Middle frontal gyrus (tissue), 1 donor: ENCODE results near the gene ANKFY1.

ENCODE experiments used
- DNase-seq: peaks from one replicate; pipeline ENCODE4 v3.0.0-alpha.2; 2015; ENCODE audit warnings: low spot score; ENCODE audit errors: extremely low spot score

The ANKFY1 gene, protein sequence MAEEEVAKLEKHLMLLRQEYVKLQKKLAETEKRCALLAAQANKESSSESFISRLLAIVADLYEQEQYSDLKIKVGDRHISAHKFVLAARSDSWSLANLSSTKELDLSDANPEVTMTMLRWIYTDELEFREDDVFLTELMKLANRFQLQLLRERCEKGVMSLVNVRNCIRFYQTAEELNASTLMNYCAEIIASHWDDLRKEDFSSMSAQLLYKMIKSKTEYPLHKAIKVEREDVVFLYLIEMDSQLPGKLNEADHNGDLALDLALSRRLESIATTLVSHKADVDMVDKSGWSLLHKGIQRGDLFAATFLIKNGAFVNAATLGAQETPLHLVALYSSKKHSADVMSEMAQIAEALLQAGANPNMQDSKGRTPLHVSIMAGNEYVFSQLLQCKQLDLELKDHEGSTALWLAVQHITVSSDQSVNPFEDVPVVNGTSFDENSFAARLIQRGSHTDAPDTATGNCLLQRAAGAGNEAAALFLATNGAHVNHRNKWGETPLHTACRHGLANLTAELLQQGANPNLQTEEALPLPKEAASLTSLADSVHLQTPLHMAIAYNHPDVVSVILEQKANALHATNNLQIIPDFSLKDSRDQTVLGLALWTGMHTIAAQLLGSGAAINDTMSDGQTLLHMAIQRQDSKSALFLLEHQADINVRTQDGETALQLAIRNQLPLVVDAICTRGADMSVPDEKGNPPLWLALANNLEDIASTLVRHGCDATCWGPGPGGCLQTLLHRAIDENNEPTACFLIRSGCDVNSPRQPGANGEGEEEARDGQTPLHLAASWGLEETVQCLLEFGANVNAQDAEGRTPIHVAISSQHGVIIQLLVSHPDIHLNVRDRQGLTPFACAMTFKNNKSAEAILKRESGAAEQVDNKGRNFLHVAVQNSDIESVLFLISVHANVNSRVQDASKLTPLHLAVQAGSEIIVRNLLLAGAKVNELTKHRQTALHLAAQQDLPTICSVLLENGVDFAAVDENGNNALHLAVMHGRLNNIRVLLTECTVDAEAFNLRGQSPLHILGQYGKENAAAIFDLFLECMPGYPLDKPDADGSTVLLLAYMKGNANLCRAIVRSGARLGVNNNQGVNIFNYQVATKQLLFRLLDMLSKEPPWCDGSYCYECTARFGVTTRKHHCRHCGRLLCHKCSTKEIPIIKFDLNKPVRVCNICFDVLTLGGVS

DNA sequence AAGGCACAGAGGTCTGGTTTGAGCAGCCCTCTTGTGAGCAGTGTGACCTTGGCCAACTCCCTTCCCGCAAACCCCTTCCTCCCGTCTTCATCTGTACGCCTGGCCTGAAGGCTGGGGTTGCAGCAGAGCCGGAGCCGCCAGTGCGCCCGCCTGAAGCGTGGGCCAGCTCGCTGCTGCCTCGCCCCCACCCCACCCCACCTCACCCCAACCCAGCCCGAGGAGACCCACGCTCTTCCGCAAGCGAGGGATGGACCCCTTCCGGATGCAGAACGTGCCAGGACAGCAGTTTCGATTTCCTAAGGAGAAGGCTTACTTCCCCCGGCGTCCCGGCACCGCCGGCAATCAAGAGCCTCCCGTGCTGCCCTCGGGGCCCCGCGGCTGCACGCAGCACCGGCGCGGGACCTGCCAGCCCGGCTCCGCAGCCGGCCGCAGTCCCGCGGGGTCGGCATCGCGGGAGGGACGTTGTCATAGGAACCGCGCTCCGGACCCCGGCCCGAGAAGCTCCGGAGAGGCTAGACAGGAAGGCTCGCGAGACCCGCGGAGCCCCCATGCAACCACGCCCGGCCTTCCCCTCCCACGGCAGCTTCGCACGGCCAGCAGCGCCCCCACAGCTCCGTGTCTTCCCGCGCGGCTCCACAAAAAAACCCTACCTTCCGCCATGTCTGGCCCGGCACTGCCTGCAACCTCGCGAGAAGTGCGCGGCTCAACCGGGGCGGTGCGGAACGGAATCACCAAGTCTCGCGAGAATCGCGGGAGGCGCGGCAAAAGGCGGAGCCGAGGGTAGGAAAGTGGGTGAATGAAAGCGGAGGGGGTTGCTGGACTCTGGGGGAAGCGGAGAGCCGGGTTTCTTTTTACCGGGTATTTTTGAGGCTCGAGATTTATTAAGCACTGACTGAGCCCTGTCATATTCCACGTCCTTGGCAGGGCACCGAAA, at the start of gene ANKFY1:
ANKFY1 (minus strand) TSS at position 698 of the 934 bp plus-strand sequence; CDS start at position 660, 38 bp downstream.
- DNase-seq: peak; percentile 93

- DNase-seq: no peak
These were observed 46.7 kb upstream of the ANKFY1 start for GRCh38 chr17:4310354-4311060.

- DNase-seq: no peak
These were observed 46.1 kb upstream of the ANKFY1 start for GRCh38 chr17:4309897-4310296.

DNA sequence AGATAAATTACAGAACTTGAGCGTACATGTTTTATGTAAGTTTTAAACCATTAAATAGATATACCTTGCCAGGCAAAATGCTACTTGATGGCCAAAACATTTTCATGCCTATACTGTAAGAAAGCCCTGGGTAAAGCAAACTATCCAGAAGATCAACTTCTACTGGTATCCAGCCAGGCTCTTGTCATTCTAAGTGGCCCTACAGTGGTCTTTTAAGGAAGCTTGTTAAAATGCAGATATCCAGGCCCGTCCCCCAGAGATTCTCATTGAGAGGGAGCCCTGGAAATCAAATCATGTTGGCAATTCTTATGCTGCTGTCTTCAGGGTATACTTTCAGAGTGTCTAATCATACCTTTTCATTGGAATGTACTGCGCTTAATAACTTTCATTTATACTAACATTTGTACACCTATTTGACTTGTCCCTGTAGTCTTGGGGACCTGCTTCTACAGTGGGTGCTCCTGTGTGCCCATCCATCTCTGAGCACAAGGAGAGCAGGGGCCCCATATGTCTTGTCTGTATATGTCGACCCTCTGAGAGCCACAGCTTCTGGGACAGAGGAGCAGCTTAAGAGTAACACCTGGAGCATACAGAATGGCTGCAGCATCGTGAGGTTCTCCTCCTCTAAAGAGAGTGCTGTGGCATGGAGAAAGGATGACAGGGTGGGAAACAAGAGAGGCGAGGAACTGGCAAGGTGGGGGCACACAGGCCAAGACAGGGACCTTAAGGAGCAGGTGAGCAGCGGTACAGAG, 43.6 kb upstream of the ANKFY1 start:
- DNase-seq: no peak

- no peak for DNase-seq
These were observed 41.4 kb upstream of the ANKFY1 start for GRCh38 chr17:4305224-4305623.

DNA sequence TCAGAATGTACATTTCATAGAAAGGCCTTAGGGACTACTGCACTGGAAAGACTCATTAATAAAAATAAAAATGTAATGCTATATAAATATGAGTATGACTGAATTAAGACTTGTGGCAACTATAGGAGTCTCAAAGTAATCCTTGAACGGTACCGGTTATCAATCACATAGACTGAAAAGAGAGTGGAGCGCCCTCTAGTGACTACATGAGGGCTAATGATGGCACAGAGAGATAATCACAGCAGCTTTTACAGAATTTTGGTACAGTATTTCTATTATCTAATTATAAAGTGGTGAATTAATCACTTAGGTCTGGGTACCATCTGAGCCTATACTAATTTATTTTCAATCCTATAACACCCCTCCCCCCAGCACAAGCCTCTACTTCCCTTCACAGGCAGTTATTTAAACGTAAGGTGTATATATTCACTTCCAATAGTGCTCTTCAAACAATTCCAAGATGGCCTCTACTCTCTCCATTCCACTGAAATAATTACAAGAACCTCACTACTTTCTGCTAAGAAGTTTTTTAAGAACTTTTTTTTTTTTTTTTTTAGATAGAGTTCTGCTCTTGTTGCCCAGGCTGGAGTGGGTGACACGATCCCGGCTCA, 40.7 kb upstream of the ANKFY1 start:
- no peak for DNase-seq

GRCh38 chr17:4301066-4301465, 37.3 kb upstream of the ANKFY1 start:
- DNase-seq: peak; percentile 55

- no peak for DNase-seq
These were observed 33.6 kb upstream of the ANKFY1 start for GRCh38 chr17:4297351-4297750.

GRCh38 chr17:4295686-4296085, 31.9 kb upstream of the ANKFY1 start:
- DNase-seq: no peak

DNA sequence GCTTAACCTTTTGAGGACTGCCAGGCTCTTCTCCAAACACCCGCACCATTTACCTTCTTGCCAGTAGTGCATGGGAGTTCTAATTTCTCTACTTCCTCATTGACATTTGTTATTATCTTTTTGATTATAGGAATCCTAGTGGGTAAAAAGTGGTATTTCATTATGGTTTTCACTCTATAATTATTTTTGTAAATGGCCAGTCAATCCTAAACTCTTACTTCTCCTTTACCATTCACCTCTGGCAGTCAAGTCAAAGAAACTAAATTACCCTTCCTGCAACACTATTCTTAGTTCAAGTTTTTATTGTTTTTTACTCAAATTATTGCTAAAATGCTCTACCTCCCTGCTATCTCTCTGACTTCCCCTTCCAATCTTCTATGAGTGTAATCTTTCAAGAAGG, 29.8 kb upstream of the ANKFY1 start:
- DNase-seq: no peak

GRCh38 chr17:4287710-4288109, 23.9 kb upstream of the ANKFY1 start:
- no peak for DNase-seq

DNA sequence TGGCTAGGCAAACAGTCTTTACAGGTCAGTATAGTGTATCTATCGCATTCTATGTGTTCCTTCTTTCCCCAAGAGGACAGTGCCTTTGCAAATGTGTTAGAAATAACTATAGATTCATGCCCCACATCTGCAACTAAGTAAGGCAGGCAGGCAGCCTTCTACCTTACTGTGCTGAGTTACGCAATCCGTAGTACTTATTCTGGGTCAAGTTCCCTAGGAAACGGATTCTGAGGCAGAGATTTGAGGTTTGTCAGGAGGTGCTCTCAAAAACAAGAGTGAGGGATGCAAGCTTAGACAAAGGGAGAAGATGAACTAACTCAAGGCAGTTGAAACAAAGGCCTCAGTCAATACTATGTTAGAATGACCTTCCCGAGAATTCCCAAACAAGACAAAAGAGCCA, 12.7 kb upstream of the ANKFY1 start:
- no peak for DNase-seq

- no peak for DNase-seq
These were observed 9.2 kb upstream of the ANKFY1 start for GRCh38 chr17:4272972-4273368.

DNA sequence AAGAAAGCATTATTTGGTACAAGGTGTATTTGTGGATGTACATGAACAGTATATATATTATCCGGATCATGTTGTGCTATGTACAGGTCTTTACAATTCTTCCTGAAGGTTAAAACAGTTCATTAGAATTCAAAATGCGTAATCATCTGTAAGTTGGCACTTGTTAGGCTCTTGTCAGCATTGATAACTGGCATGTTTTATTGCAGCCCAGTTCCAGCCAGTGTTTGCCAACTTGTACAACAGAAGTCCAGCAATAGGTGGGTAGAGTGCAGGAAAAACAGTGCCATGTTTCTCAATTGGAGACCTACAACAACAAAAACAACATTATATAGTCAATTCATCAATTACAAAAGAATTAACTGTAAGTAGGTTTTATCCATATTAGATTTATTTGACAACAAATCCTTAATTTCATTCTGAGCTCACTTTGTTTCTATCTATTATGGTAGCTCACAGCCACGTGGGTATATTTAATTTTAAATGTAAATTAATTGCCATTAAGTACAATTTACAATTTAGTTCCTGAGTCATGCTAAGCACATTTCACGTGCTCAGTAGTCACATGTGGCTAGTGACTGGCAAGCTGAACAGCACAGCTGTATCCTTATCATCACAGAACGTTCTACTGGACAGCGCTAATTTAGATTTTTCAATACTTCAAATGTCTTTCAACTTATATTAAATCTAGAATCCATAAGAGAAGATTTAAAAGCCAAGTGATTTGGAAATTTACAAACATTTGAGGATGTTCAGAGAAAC, 8.6 kb upstream of the ANKFY1 start:
- DNase-seq: no peak

GRCh38 chr17:4270736-4271135, 7.0 kb upstream of the ANKFY1 start:
- DNase-seq: peak; percentile 22

- no peak for DNase-seq
These were observed 6.1 kb upstream of the ANKFY1 start for GRCh38 chr17:4269915-4270314.

- DNase-seq: no peak
These were observed 3.6 kb upstream of the ANKFY1 start for GRCh38 chr17:4267402-4267801.

DNA sequence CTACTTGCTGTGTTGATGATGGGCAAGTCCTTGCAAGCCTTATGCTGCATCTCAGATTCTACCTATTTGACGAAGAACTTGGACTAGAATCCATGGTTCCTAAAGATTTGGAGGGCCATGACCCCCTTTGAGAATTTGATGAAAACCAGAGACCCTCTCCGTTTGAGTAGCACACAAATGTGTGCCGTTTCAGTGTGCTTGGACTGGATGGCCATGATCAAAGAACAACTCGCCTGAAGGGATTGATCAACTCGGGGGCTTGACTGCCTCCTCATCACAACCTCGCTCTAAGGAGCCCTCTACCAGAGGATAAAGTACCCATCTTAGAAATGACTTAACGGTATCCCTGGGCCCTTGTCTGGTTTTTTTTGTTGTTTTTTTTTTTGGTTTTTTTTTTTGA, 2.8 kb upstream of the ANKFY1 start:
- no peak for DNase-seq
